Neuronal stem cell (in vitro differentiated cells): Measurements from ENCODE around the gene KRTAP5-2.

ENCODE experiments used
- DNase-seq: peaks from one replicate; pipeline ENCODE4 v3.0.0-alpha.2; 2013; ENCODE audit warnings: low spot score
- H2AFZ ChIP-seq: one replicate; pipeline ENCODE4 v1.6.1; 2013; ENCODE audit warnings: mild to moderate bottlenecking, low read length, inconsistent platforms
- H2AK5ac ChIP-seq: 2 replicates; pipeline ENCODE4 v1.6.1; 2013; ENCODE audit warnings: low read depth, mild to moderate bottlenecking, inconsistent platforms, low read length, moderate library complexity, mixed read lengths
- H2BK120ac ChIP-seq: 2 replicates; pipeline ENCODE4 v1.6.1; 2013; ENCODE audit warnings: low read depth, mild to moderate bottlenecking, inconsistent platforms, low read length, moderate library complexity, mixed read lengths
- H2BK12ac ChIP-seq: one replicate; pipeline ENCODE4 v1.6.1; 2013; ENCODE audit warnings: low read length, inconsistent platforms
- H2BK15ac ChIP-seq: 2 replicates; pipeline ENCODE4 v1.6.1; 2013; ENCODE audit warnings: mild to moderate bottlenecking, low read length, inconsistent platforms, mixed read lengths
- H2BK5ac ChIP-seq: one replicate; pipeline ENCODE4 v1.6.1; 2013; ENCODE audit warnings: inconsistent platforms, mild to moderate bottlenecking, low read length, moderate library complexity
- H3K14ac ChIP-seq: one replicate; pipeline ENCODE4 v1.6.1; 2013; ENCODE audit warnings: low read length, inconsistent platforms
- H3K18ac ChIP-seq: 2 replicates; pipeline ENCODE4 v1.6.1; 2013; ENCODE audit warnings: low read length, inconsistent platforms
- H3K23ac ChIP-seq: 2 replicates; pipeline ENCODE4 v1.6.1; 2013; ENCODE audit warnings: low read depth, mild to moderate bottlenecking, mixed read lengths, low read length, inconsistent platforms; ENCODE audit not compliant: poor library complexity
- H3K27ac ChIP-seq: replicated peaks from 3 replicates; pipeline ENCODE4 v1.5.1; 2013; ENCODE audit warnings: low read length, inconsistent platforms
- H3K27me3 ChIP-seq, 3 experiments: 2 replicates each; pipeline ENCODE4 v1.6.1; 2013; ENCODE audit warnings: low read length in 3 of 3, mild to moderate bottlenecking in 2 of 3, inconsistent platforms in 1 of 3, low read depth in 1 of 3, mixed read lengths in 1 of 3, moderate library complexity in 1 of 3; ENCODE audit not compliant: control insufficient read depth in 3 of 3, insufficient read depth in 3 of 3
- H3K36me3 ChIP-seq, 2 donors: replicated peaks in 1 of 2; 2 replicates each; pipeline ENCODE4 v1.6.1; 2013; ENCODE audit warnings: low read length in 2 of 2; ENCODE audit not compliant: control insufficient read depth in 2 of 2, insufficient read depth in 2 of 2
- H3K4ac ChIP-seq: 2 replicates; pipeline ENCODE4 v1.6.1; 2013; ENCODE audit warnings: inconsistent platforms, mild to moderate bottlenecking, low read length, moderate library complexity
- H3K4me1 ChIP-seq, 2 donors: 1 replicate in 1 of 2; 2 replicates in 1 of 2; pipeline ENCODE4 v1.6.1; 2013; ENCODE audit warnings: low read length in 2 of 2, low read depth in 1 of 2; ENCODE audit not compliant: control insufficient read depth in 2 of 2, insufficient read depth in 1 of 2
- H3K4me2 ChIP-seq: one replicate; pipeline ENCODE4 v1.6.1; 2013; ENCODE audit warnings: mild to moderate bottlenecking, low read length, inconsistent platforms; ENCODE audit not compliant: insufficient read depth, poor library complexity, severe bottlenecking
- H3K4me3 ChIP-seq, 2 donors: 2 replicates each; pipeline ENCODE4 v1.5.1; 2013; ENCODE audit warnings: low read length in 2 of 2, mild to moderate bottlenecking in 2 of 2, inconsistent platforms in 1 of 2, moderate library complexity in 1 of 2
- H3K79me1 ChIP-seq: one replicate; pipeline ENCODE4 v1.6.1; 2013; ENCODE audit warnings: low read depth, mild to moderate bottlenecking, inconsistent platforms, low read length, moderate library complexity
- H3K9ac ChIP-seq: one replicate; pipeline ENCODE4 v1.6.1; 2013; ENCODE audit warnings: mild to moderate bottlenecking, low read depth, low read length, inconsistent platforms; ENCODE audit not compliant: poor library complexity
- H3K9me3 ChIP-seq, 2 donors: replicated peaks in 1 of 2; 2 replicates each; pipeline versions ENCODE3 to v1.6.1; 2013; ENCODE audit warnings: low read length in 2 of 2, mild to moderate bottlenecking in 2 of 2, inconsistent platforms in 1 of 2, low read depth in 1 of 2, mixed read lengths in 1 of 2, moderate library complexity in 1 of 2; ENCODE audit not compliant: control insufficient read depth in 2 of 2, insufficient read depth in 1 of 2
- H4K8ac ChIP-seq: one replicate; pipeline ENCODE4 v1.6.1; 2013; ENCODE audit warnings: low read depth, mild to moderate bottlenecking, inconsistent platforms, low read length, moderate library complexity
- H4K91ac ChIP-seq: one replicate; pipeline ENCODE4 v1.6.1; 2013; ENCODE audit warnings: low read length, low read depth, mild to moderate bottlenecking, inconsistent platforms; ENCODE audit not compliant: poor library complexity
- WGBS, 2 donors: extraction: QIAGEN DNeasy Blood & Tissue Kit; methylation state at CpG; one replicate each; pipeline ENCODE4 v1.1.7; 2013; ENCODE audit warnings: missing lambda C conversion rate in 2 of 2, mixed read lengths in 1 of 2; ENCODE audit not compliant: insufficient read length in 2 of 2, insufficient replicate concordance in 1 of 2; ENCODE audit errors: extremely low coverage in 2 of 2; 5-methylcytosine and 5-hydroxymethylcytosine counted together

KRTAP5-2 gene

GRCh38 chr11:1569251-1569780 is 28.8 kb downstream of the KRTAP5-2 start:
- no peak overlapping the region for H2BK5ac ChIP-seq
- peaks cover 18 to 73% (median 31%) of the 10 kb centered on the region in 3 experiments for H3K27me3 ChIP-seq
- peaks cover 23 to 24% of the 10 kb centered on the region in 2 donors for H3K4me1 ChIP-seq
- peak overlapping the region; percentile 67 for H2BK15ac ChIP-seq
- H3K36me3 ChIP-seq: peaks cover 0 to 2% of the 10 kb centered on the region in 2 donors
- no peak overlapping the region for H3K14ac ChIP-seq
- H2BK12ac ChIP-seq: peak overlapping the region; percentile 75
- peak overlapping the region; percentile 97 for H3K23ac ChIP-seq
- H4K8ac ChIP-seq: no peak overlapping the region
- H3K9ac ChIP-seq: no peak overlapping the region
- H2BK120ac ChIP-seq: no peak overlapping the region
- H3K9me3 ChIP-seq: no peaks in the 10 kb centered on the region
- peak overlapping the region; percentile 84 for H2AK5ac ChIP-seq
- H3K4ac ChIP-seq: no peak overlapping the region
- H3K4me3 ChIP-seq: no peak overlapping the region
- no peak for DNase-seq
- H3K18ac ChIP-seq: no peak overlapping the region
- no peak overlapping the region for H4K91ac ChIP-seq
- no peak overlapping the region for H2AFZ ChIP-seq
- H3K27ac ChIP-seq: no peak overlapping the region
- peaks cover 4% of the 10 kb centered on the region for H3K79me1 ChIP-seq
- H3K4me2 ChIP-seq: no peak overlapping the region
- no CpG with 5 or more reads among the region's 14 CpGs for WGBS, 2 donors

GRCh38 chr11:1568441-1568911 is 29.6 kb downstream of the KRTAP5-2 start:
- no peak overlapping the region for H2AFZ ChIP-seq
- no peak overlapping the region for H2BK12ac ChIP-seq
- no peak overlapping the region for H3K27ac ChIP-seq
- peak overlapping the region; percentile 85 for H3K18ac ChIP-seq
- peaks cover 7% of the 10 kb centered on the region for H3K79me1 ChIP-seq
- H4K91ac ChIP-seq: no peak overlapping the region
- H4K8ac ChIP-seq: no peak overlapping the region
- H3K4me2 ChIP-seq: no peak overlapping the region
- DNase-seq: no peak
- peaks cover 0 to 3% of the 10 kb centered on the region in 2 donors for H3K9me3 ChIP-seq
- no peak overlapping the region for H3K14ac ChIP-seq
- peak overlapping the region; percentile 11 for H2BK5ac ChIP-seq
- H3K36me3 ChIP-seq: peaks cover 0 to 2% of the 10 kb centered on the region in 2 donors
- no peak overlapping the region for H3K9ac ChIP-seq
- WGBS, 2 donors: no CpG with 5 or more reads among the region's 13 CpGs
- H2BK15ac ChIP-seq: no peak overlapping the region
- peaks cover 21 to 28% of the 10 kb centered on the region in 2 donors for H3K4me1 ChIP-seq
- peak overlapping the region; percentile 76 for H2AK5ac ChIP-seq
- peaks cover 10 to 65% (median 22%) of the 10 kb centered on the region in 3 experiments for H3K27me3 ChIP-seq
- no peak overlapping the region for H2BK120ac ChIP-seq
- H3K4me3 ChIP-seq: no peak overlapping the region
- H3K23ac ChIP-seq: peak overlapping the region; percentile 0
- no peak overlapping the region for H3K4ac ChIP-seq

- Histone ChIP-seq H3K4me1 (peaks cover 21 to 28% of the 10 kb centered on the region in 2 donors), H3K14ac (peak overlapping the region; percentile 89), H3K4me3 (no peak overlapping the region), H3K9me3 (peaks cover 0 to 3% of the 10 kb centered on the region in 2 donors), H2BK12ac (no peak overlapping the region), H4K8ac (no peak overlapping the region), H2BK120ac (no peak overlapping the region), H3K23ac (no peak overlapping the region), H3K9ac (no peak overlapping the region), H3K4ac (no peak overlapping the region), H3K27me3 (peaks cover 3 to 60% (median 15%) of the 10 kb centered on the region in 3 experiments), H3K36me3 (peaks cover 0 to 3% of the 10 kb centered on the region in 2 donors), H2AK5ac (peak overlapping the region; percentile 76), H2BK5ac (peak overlapping the region; percentile 11), H4K91ac (no peak overlapping the region), H3K79me1 (peaks cover 7% of the 10 kb centered on the region), H3K18ac (peak overlapping the region; percentile 35), H2AFZ (no peak overlapping the region), H2BK15ac (no peak overlapping the region), H3K4me2 (no peak overlapping the region), H3K27ac (no peak overlapping the region)
- no peak for DNase-seq
- no CpG with 5 or more reads among the region's 7 CpGs for WGBS, 2 donors
These were observed 30.4 kb downstream of the KRTAP5-2 start for GRCh38 chr11:1567721-1568100.

GRCh38 chr11:1567052-1567720 is 30.9 kb downstream of the KRTAP5-2 start:
- Histone ChIP-seq H3K18ac (peak overlapping the region; percentile 48), H4K91ac (no peak overlapping the region), H2BK15ac (peak overlapping the region; percentile 27), H3K4me1 (peaks cover 21 to 28% of the 10 kb centered on the region in 2 donors), H3K79me1 (peaks cover 7% of the 10 kb centered on the region), H3K14ac (peak overlapping the region; percentile 89), H2BK12ac (no peak overlapping the region), H3K4me2 (no peak overlapping the region), H3K4ac (peak overlapping the region; percentile 66), H3K27me3 (peaks cover 0 to 60% (median 12%) of the 10 kb centered on the region in 3 experiments), H3K9ac (peak overlapping the region; percentile 21), H3K4me3 (no peak overlapping the region), H2BK5ac (peak overlapping the region; percentile 24), H4K8ac (no peak overlapping the region), H3K9me3 (peaks cover 0 to 3% of the 10 kb centered on the region in 2 donors), H2BK120ac (no peak overlapping the region), H2AK5ac (peak overlapping the region; percentile 81), H2AFZ (no peak overlapping the region), H3K36me3 (peaks cover 0 to 6% of the 10 kb centered on the region in 2 donors), H3K27ac (no peak overlapping the region), H3K23ac (peak overlapping the region; percentile 73)
- no CpG with 5 or more reads among the region's 13 CpGs for WGBS, 2 donors
- no peak for DNase-seq
